Astrocyte (in vitro differentiated cells and primary cell): ENCODE results near the gene JAML. TPM values are rescaled to one million over a fixed set of nuclear protein-coding genes. Genes with fewer than 3 reads are reported as not detected.
A peak's percentile ranks its signal among the peaks of the same experiment; 100 is the strongest.

Experiments used
- DNase-seq: peaks from one replicate; pipeline ENCODE4 v3.0.0-alpha.2; 2010; ENCODE audit warnings: low read depth
- FAIRE-seq: peaks from 2 replicates; lab custom pipeline; 2011; peaks lifted over from hg19 to GRCh38; lab: Jason Lieb, UNC
- H2AFZ ChIP-seq: 2 replicates; pipeline ENCODE4 v1.6.0; 2012; ENCODE audit warnings: low read depth, low read length, inconsistent platforms
- H3K27ac ChIP-seq: 2 replicates; pipeline ENCODE4 v1.5.1; 2011; ENCODE audit warnings: low read depth, low read length, inconsistent platforms
- H3K27me3 ChIP-seq: 2 replicates; pipeline ENCODE4 v1.6.0; 2011; ENCODE audit warnings: low read length, inconsistent platforms; ENCODE audit not compliant: insufficient read depth
- H3K36me3 ChIP-seq: 2 replicates; pipeline ENCODE4 v1.5.1; 2011; ENCODE audit warnings: low read length, inconsistent platforms; ENCODE audit not compliant: insufficient read depth
- H3K4me1 ChIP-seq: 2 replicates; pipeline ENCODE4 v1.5.1; 2011; ENCODE audit warnings: low read length, inconsistent platforms; ENCODE audit not compliant: insufficient read depth
- H3K4me2 ChIP-seq: 2 replicates; pipeline ENCODE4 v1.6.0; 2012; ENCODE audit warnings: low read length, inconsistent platforms
- H3K4me3 ChIP-seq: 2 replicates; pipeline ENCODE4 v1.5.1; 2011; ENCODE audit warnings: low read depth, mild to moderate bottlenecking, low read length, inconsistent platforms; ENCODE audit not compliant: insufficient read depth
- H3K79me2 ChIP-seq: 2 replicates; pipeline ENCODE4 v1.6.0; 2012; ENCODE audit warnings: mild to moderate bottlenecking, low read length, inconsistent platforms; ENCODE audit not compliant: insufficient read depth
- H3K9ac ChIP-seq: 2 replicates; pipeline ENCODE4 v1.6.0; 2012; ENCODE audit warnings: mild to moderate bottlenecking, low read length, inconsistent platforms
- H3K9me3 ChIP-seq: 2 replicates; pipeline ENCODE4 v1.5.1; 2012; ENCODE audit warnings: low read depth, mild to moderate bottlenecking, low read length, inconsistent platforms; ENCODE audit not compliant: insufficient read depth
- H4K20me1 ChIP-seq: 2 replicates; pipeline ENCODE4 v1.6.0; 2012; ENCODE audit warnings: low read length, inconsistent platforms; ENCODE audit not compliant: insufficient read depth
- H3K27ac Mint-ChIP-seq: one replicate; pipeline ENCODE4 v1.8.0; 2021; ENCODE audit warnings: mild to moderate bottlenecking, mixed read lengths; ENCODE audit not compliant: unreplicated experiment
- H3K27me3 Mint-ChIP-seq: one replicate; pipeline ENCODE4 v1.8.0; 2021; ENCODE audit warnings: low read depth, mixed read lengths; ENCODE audit not compliant: unreplicated experiment
- H3K36me3 Mint-ChIP-seq: one replicate; pipeline ENCODE4 v1.8.0; 2021; ENCODE audit warnings: low read depth, mixed read lengths; ENCODE audit not compliant: unreplicated experiment
- H3K4me1 Mint-ChIP-seq: one replicate; pipeline ENCODE4 v1.8.0; 2021; ENCODE audit warnings: low read depth, mixed read lengths; ENCODE audit not compliant: unreplicated experiment
- H3K4me3 Mint-ChIP-seq: one replicate; pipeline ENCODE4 v1.8.0; 2021; ENCODE audit warnings: mild to moderate bottlenecking, moderate library complexity, mixed read lengths; ENCODE audit not compliant: unreplicated experiment
- H3K9me3 Mint-ChIP-seq: one replicate; pipeline ENCODE4 v1.8.0; 2021; ENCODE audit warnings: mild to moderate bottlenecking, mixed read lengths; ENCODE audit not compliant: unreplicated experiment
- EZH2 ChIP-seq: IDR thresholded peaks from 2 replicates; pipeline ENCODE4 v1.6.1; 2012; ENCODE audit warnings: mild to moderate bottlenecking, low read length, inconsistent platforms; ENCODE audit not compliant: insufficient read depth
- total RNA-seq: library from RNA; stranded (reverse); gene quantifications from 2 replicates; pipeline ENCODE4 v1.2.1, GENCODE V29; 2021
- TF ChIP-seq, protein P1 (sequence below): IDR thresholded peaks from 2 replicates; pipeline ENCODE4 v1.5.1; 2011; ENCODE audit warnings: low read depth, mild to moderate bottlenecking, inconsistent platforms, low read length, moderate library complexity; ENCODE audit not compliant: insufficient read depth

JAML gene
- total RNA-seq, 1 donor from 2014 or later, result not detected

DNA sequence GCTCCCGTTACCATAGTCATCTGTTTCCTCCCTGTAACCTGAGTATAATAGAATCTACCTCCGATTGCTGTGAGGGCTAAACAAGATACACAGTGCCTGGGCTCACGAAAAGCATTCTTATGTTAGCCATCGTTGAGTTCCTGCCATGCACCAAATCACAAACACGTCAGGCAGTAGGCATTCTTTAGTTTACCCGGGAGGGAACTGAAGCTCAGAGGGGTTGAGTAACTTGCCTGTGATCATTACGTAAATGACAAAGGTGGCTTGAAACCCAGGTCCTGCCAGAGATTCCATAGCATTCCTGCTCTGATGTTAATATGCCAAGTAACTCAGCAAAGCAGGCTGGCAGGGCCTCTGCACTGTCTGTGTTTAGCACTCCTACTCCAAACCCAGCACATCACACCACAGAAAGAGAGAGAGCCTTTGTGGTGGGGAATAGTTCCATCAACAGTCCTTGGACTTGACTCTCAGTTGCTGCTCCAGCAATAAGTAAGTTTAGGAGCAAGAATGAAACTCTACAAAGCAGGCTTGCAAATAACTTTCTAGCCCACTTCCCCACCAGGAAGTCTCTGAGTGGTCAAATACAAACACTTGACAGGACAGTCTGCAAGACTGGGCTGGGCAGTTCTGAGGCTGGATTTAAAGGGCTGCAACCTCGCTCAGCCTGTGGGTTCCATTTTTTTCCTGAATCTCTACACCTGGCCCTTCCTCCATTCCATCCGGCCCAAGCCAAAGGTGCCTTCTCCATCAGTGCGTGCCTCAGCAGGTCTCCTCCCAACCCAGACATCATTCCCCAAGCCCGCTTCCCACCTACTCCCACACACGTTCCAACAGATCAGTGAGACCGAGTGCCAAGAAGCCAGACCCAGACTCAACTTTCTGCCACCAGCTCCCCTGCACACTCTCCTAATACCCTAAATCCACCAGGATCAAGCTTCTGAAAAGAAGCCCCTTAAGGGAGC, 49.5 kb downstream of the JAML start:
- no peak overlapping the region for H2AFZ ChIP-seq
- no peaks in the 10 kb centered on the region for H3K36me3 ChIP-seq
- H3K9me3 ChIP-seq, result no peaks in the 10 kb centered on the region
- H3K4me2 ChIP-seq, result peak overlapping the region; percentile 45
- Mint-ChIP-seq H3K27me3 (peaks cover 61% of the 10 kb centered on the region), H3K36me3 (no peaks in the 10 kb centered on the region), H3K9me3 (no peaks in the 10 kb centered on the region), H3K4me3 (peak overlapping the region; percentile 71), H3K4me1 (peaks cover 20% of the 10 kb centered on the region), H3K27ac (peak overlapping the region; percentile 34)
- H3K27ac ChIP-seq, result no peak overlapping the region
- H3K4me3 ChIP-seq, result no peak overlapping the region
- peaks cover 28% of the 10 kb centered on the region for H3K27me3 ChIP-seq
- H3K9ac ChIP-seq, result no peak overlapping the region
- TF ChIP-seq, protein P1, sequence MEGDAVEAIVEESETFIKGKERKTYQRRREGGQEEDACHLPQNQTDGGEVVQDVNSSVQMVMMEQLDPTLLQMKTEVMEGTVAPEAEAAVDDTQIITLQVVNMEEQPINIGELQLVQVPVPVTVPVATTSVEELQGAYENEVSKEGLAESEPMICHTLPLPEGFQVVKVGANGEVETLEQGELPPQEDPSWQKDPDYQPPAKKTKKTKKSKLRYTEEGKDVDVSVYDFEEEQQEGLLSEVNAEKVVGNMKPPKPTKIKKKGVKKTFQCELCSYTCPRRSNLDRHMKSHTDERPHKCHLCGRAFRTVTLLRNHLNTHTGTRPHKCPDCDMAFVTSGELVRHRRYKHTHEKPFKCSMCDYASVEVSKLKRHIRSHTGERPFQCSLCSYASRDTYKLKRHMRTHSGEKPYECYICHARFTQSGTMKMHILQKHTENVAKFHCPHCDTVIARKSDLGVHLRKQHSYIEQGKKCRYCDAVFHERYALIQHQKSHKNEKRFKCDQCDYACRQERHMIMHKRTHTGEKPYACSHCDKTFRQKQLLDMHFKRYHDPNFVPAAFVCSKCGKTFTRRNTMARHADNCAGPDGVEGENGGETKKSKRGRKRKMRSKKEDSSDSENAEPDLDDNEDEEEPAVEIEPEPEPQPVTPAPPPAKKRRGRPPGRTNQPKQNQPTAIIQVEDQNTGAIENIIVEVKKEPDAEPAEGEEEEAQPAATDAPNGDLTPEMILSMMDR, result no peak
- TF ChIP-seq EZH2, result no peak
- DNase-seq, result peak; percentile 56
- H3K79me2 ChIP-seq, result no peaks in the 10 kb centered on the region
- FAIRE-seq, result no peak
- H3K4me1 ChIP-seq, result no peaks in the 10 kb centered on the region
- no peaks in the 10 kb centered on the region for H4K20me1 ChIP-seq

DNA sequence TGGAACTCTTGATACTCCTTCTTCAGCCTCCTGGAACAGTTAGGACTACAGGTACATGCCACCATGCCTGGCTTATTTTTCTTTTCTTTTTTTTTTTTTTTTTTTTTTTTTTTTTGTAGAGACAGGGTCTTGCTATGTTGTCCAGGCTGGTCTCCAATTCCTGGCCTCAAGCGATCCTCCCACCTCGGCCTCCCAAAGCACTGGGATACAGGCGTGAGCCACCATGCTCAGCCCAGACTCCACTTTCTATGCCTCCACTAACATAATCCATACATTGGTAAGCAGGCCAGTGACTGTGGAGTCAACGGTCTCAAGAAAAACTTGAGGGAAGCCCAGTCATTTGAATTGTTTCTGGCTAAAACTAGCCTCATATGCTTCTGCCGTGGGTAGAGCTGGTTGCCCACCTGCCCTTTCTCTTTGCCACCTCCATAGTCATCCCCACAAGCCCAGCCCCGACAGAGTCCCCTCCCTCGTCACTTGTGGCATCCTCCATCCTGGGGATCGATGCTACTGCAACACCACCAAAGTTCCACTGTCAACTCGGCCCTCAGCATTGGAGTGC, 50.7 kb downstream of the JAML start:
- no peak overlapping the region for H3K27ac ChIP-seq
- H4K20me1 ChIP-seq, result no peaks in the 10 kb centered on the region
- no peaks in the 10 kb centered on the region for H3K79me2 ChIP-seq
- H2AFZ ChIP-seq, result peak overlapping the region; percentile 11
- FAIRE-seq, result no peak
- no peak overlapping the region for H3K9ac ChIP-seq
- H3K4me2 ChIP-seq, result no peak overlapping the region
- H3K9me3 ChIP-seq, result no peaks in the 10 kb centered on the region
- H3K27me3 ChIP-seq, result peaks cover 32% of the 10 kb centered on the region
- no peak overlapping the region for H3K4me3 Mint-ChIP-seq
- H3K4me3 ChIP-seq, result no peak overlapping the region
- H3K9me3 Mint-ChIP-seq, result no peaks in the 10 kb centered on the region
- H3K4me1 Mint-ChIP-seq, result peaks cover 19% of the 10 kb centered on the region
- TF ChIP-seq, protein P1, result no peak
- TF ChIP-seq EZH2, result no peak
- H3K36me3 Mint-ChIP-seq, result no peaks in the 10 kb centered on the region
- no peaks in the 10 kb centered on the region for H3K4me1 ChIP-seq
- no peak overlapping the region for H3K27ac Mint-ChIP-seq
- H3K27me3 Mint-ChIP-seq, result peaks cover 67% of the 10 kb centered on the region
- H3K36me3 ChIP-seq, result no peaks in the 10 kb centered on the region
- DNase-seq, result no peak
